SK-N-SH treated with all-trans-retinoic acid at 6 μM for 48 hours (cell line): Measurements from ENCODE around the gene PCSK2.

Experiments used
- ATAC-seq: fragments of 200-7000 bp; cut with Tn5 transposase; 3 replicates; pipeline ENCODE4 v1.9.1; 2020; ENCODE audit warnings: mild to moderate bottlenecking, moderate library complexity
- ARNTL ChIP-seq: fragments of 450-650 bp; formaldehyde crosslinking; IDR thresholded peaks from 2 replicates; pipeline ENCODE4 v1.5.0; 2020; ENCODE audit warnings: low read depth, mild to moderate bottlenecking, moderate library complexity, borderline replicate concordance
- BACH2 ChIP-seq: fragments of 250-450 bp; sonication (Bioruptor Pico); IDR thresholded peaks from 2 replicates; pipeline ENCODE4 v1.9.0; 2021; ENCODE audit warnings: mild to moderate bottlenecking, borderline replicate concordance
- CSRNP3 ChIP-seq: fragments of 250-450 bp; sonication (Bioruptor Pico); IDR thresholded peaks from 2 replicates; pipeline ENCODE4 v1.5.1; 2021; ENCODE audit warnings: mild to moderate bottlenecking, moderate library complexity
- ESRRG ChIP-seq: fragments of 250-450 bp; sonication (Bioruptor Pico); IDR thresholded peaks from 2 replicates; pipeline ENCODE4 v1.6.1; 2021; ENCODE audit warnings: mild to moderate bottlenecking
- GLIS3 ChIP-seq: fragments of 250-450 bp; sonication (Bioruptor Pico); IDR thresholded peaks from 2 replicates; pipeline ENCODE4 v1.5.0; 2020; ENCODE audit warnings: mild to moderate bottlenecking, moderate library complexity
- ISL1 ChIP-seq: fragments of 250-450 bp; sonication (Bioruptor Pico); IDR thresholded peaks from 2 replicates; pipeline ENCODE4 v2.1.2; 2022; ENCODE audit warnings: mild to moderate bottlenecking, moderate library complexity
- OSR1 ChIP-seq: fragments of 250-450 bp; sonication (Bioruptor Pico); IDR thresholded peaks from 2 replicates; pipeline ENCODE4 v1.8.0; 2022; ENCODE audit warnings: moderate library complexity, mild to moderate bottlenecking, inconsistent platforms
- PATZ1 ChIP-seq: fragments of 250-450 bp; sonication (Bioruptor Pico); IDR thresholded peaks from 2 replicates; pipeline ENCODE4 v1.8.0; 2020; ENCODE audit warnings: mild to moderate bottlenecking, moderate library complexity, borderline replicate concordance
- POU6F1 ChIP-seq: fragments of 250-450 bp; sonication (Bioruptor Pico); IDR thresholded peaks from 2 replicates; pipeline ENCODE4 v1.8.0; 2021; ENCODE audit warnings: low read depth, mild to moderate bottlenecking, moderate library complexity, borderline replicate concordance
- PPARA ChIP-seq: fragments of 250-450 bp; sonication (Bioruptor Pico); IDR thresholded peaks from 2 replicates; pipeline ENCODE4 v1.5.0; 2020; ENCODE audit warnings: mild to moderate bottlenecking, borderline replicate concordance
- RARB ChIP-seq: fragments of 250-450 bp; sonication (Bioruptor Pico); IDR thresholded peaks from 2 replicates; pipeline ENCODE4 v1.8.0; 2021; ENCODE audit warnings: mild to moderate bottlenecking, moderate library complexity
- TCF4 ChIP-seq: fragments of 250-450 bp; sonication (Bioruptor Pico); IDR thresholded peaks from 2 replicates; pipeline ENCODE4 v1.8.0; 2021; ENCODE audit warnings: mild to moderate bottlenecking, moderate library complexity, borderline replicate concordance
- TOX ChIP-seq: fragments of 250-450 bp; sonication (Bioruptor Pico); IDR thresholded peaks from 2 replicates; pipeline ENCODE4 v1.8.0; 2021; ENCODE audit warnings: mild to moderate bottlenecking, moderate library complexity, borderline replicate concordance
- TSHZ2 ChIP-seq: fragments of 250-450 bp; sonication (Bioruptor Pico); IDR thresholded peaks from 2 replicates; pipeline ENCODE4 v1.5.0; 2020; ENCODE audit warnings: mild to moderate bottlenecking, moderate library complexity
- ZC3H10 ChIP-seq: fragments of 250-450 bp; sonication (Bioruptor Pico); IDR thresholded peaks from 2 replicates; pipeline ENCODE4 v1.5.1; 2021; ENCODE audit warnings: mild to moderate bottlenecking, moderate library complexity
- ZFP3 ChIP-seq: fragments of 250-450 bp; sonication (Bioruptor Pico); IDR thresholded peaks from 2 replicates; pipeline ENCODE4 v1.5.0; 2020; ENCODE audit warnings: mild to moderate bottlenecking, moderate library complexity
- ZFP30 ChIP-seq: fragments of 450-650 bp; formaldehyde crosslinking; IDR thresholded peaks from 2 replicates; pipeline ENCODE4 v1.5.0; 2022; ENCODE audit warnings: mild to moderate bottlenecking, moderate library complexity
- ZNF565 ChIP-seq: fragments of 450-650 bp; formaldehyde crosslinking; conservative IDR thresholded peaks from 2 replicates; pipeline ENCODE4 v1.5.0; 2020; ENCODE audit warnings: low read depth, mild to moderate bottlenecking, moderate library complexity
- ZNF70 ChIP-seq: fragments of 450-650 bp; formaldehyde crosslinking; IDR thresholded peaks from 2 replicates; pipeline ENCODE4 v1.5.0; 2020; ENCODE audit warnings: mild to moderate bottlenecking, moderate library complexity
- ZNF8 ChIP-seq: fragments of 450-650 bp; formaldehyde crosslinking; IDR thresholded peaks from 2 replicates; pipeline ENCODE4 v1.5.0; 2020; ENCODE audit warnings: mild to moderate bottlenecking, moderate library complexity
- TF ChIP-seq, protein P1 (sequence below): fragments of 250-450 bp; sonication (Bioruptor Pico); IDR thresholded peaks from 2 replicates; pipeline ENCODE4 v1.5.1; 2020; ENCODE audit warnings: low read depth, mild to moderate bottlenecking, moderate library complexity

The PCSK2 gene

GRCh38 chr20:17525650-17526049 is 298.8 kb downstream of the PCSK2 start:
- peak; percentile 87 for ATAC-seq
- no peak for TF ChIP-seq ARNTL
- TF ChIP-seq ZFP30, result no peak
- TF ChIP-seq ZC3H10 (CRISPR knock-in tag), result no peak
- TF ChIP-seq GLIS3 (CRISPR knock-in tag), result no peak
- no peak for TF ChIP-seq ZNF8 (CRISPR knock-in tag)
- no peak for TF ChIP-seq TOX (CRISPR knock-in tag)
- no peak for TF ChIP-seq PPARA (CRISPR knock-in tag)
- TF ChIP-seq ZFP3 (CRISPR knock-in tag), result no peak
- TF ChIP-seq BACH2 (CRISPR knock-in tag), result no peak
- TF ChIP-seq CSRNP3 (CRISPR knock-in tag), result no peak
- no peak for TF ChIP-seq ESRRG (CRISPR knock-in tag)
- TF ChIP-seq OSR1 (CRISPR knock-in tag), result no peak
- no peak for TF ChIP-seq TSHZ2 (CRISPR knock-in tag)
- no peak for TF ChIP-seq ZNF565 (CRISPR knock-in tag)

- TF ChIP-seq ESRRG (CRISPR knock-in tag) (no peak), GLIS3 (CRISPR knock-in tag) (no peak), TOX (CRISPR knock-in tag) (no peak), ZFP30 (no peak), RARB (no peak), ARNTL (no peak), ISL1 (CRISPR knock-in tag) (no peak), PATZ1 (no peak), POU6F1 (CRISPR knock-in tag) (no peak), ZFP3 (CRISPR knock-in tag) (no peak), ZNF8 (CRISPR knock-in tag) (no peak), ZNF70 (no peak), BACH2 (CRISPR knock-in tag) (no peak)
- TF ChIP-seq, protein P1, sequence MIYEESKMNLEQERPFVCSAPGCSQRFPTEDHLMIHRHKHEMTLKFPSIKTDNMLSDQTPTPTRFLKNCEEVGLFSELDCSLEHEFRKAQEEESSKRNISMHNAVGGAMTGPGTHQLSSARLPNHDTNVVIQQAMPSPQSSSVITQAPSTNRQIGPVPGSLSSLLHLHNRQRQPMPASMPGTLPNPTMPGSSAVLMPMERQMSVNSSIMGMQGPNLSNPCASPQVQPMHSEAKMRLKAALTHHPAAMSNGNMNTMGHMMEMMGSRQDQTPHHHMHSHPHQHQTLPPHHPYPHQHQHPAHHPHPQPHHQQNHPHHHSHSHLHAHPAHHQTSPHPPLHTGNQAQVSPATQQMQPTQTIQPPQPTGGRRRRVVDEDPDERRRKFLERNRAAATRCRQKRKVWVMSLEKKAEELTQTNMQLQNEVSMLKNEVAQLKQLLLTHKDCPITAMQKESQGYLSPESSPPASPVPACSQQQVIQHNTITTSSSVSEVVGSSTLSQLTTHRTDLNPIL, result no peak
- no peak for ATAC-seq
These were observed 302.7 kb downstream of the PCSK2 start for GRCh38 chr20:17529586-17529985.

DNA sequence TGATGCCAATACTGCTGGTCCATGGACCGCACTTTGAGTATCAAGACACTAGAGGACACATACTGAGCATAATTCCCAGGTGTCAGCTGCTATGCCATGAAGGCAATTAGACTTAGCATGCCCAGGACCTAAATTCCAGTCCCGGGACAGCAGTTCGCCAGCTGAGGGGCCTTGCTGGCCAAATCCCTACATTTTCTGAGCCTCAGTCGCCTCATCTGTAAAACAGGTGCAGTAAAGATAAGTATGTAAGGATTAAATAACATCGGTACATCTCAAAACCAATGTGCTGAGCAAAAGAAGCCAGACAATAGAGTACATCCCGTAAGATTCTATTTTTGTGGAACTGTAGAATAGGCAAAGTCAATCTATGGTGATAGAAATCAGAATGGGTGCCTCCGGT is 303.3 kb downstream of the PCSK2 start:
- no peak for ATAC-seq
- TF ChIP-seq ZNF565 (CRISPR knock-in tag), result no peak
- TF ChIP-seq ARNTL, result no peak
- no peak for TF ChIP-seq PPARA (CRISPR knock-in tag)
- TF ChIP-seq BACH2 (CRISPR knock-in tag), result no peak
- TF ChIP-seq GLIS3 (CRISPR knock-in tag), result no peak
- TF ChIP-seq OSR1 (CRISPR knock-in tag), result no peak
- TF ChIP-seq ZC3H10 (CRISPR knock-in tag), result no peak
- no peak for TF ChIP-seq ZFP30
- TF ChIP-seq CSRNP3 (CRISPR knock-in tag), result no peak
- TF ChIP-seq TCF4 (CRISPR knock-in tag), result no peak
- no peak for TF ChIP-seq TSHZ2 (CRISPR knock-in tag)
- TF ChIP-seq ZNF8 (CRISPR knock-in tag), result no peak
- TF ChIP-seq ESRRG (CRISPR knock-in tag), result no peak
- TF ChIP-seq ISL1 (CRISPR knock-in tag), result no peak
